T47D (cell line): Measurements from ENCODE around the gene PEX26.
"Not testable (repeated sequence)": the region's sequence is repeated elsewhere in the genome, so short reads cannot be mapped to it uniquely, and the experiment has no call there.

Experiments
- DNase-seq, 2 experiments: peaks; one replicate each; pipeline versions ENCODE4 v3.0.0 to v3.0.0-alpha.2; 2011 to 2012; ENCODE audit warnings: low read depth in 1 of 2, low spot score in 1 of 2
- JUND ChIP-seq: IDR thresholded peaks from 2 replicates; pipeline ENCODE4 v1.6.1; 2012; ENCODE audit warnings: low read depth
- in situ Hi-C: cut with HindIII; loops from 2 replicates; pipeline ENCODE4 v1.10.0; 2016; ENCODE audit warnings: low sequenced_read_pairs, low pct_unique_long_range_greater_than_20kb

Gene PEX26

DNA sequence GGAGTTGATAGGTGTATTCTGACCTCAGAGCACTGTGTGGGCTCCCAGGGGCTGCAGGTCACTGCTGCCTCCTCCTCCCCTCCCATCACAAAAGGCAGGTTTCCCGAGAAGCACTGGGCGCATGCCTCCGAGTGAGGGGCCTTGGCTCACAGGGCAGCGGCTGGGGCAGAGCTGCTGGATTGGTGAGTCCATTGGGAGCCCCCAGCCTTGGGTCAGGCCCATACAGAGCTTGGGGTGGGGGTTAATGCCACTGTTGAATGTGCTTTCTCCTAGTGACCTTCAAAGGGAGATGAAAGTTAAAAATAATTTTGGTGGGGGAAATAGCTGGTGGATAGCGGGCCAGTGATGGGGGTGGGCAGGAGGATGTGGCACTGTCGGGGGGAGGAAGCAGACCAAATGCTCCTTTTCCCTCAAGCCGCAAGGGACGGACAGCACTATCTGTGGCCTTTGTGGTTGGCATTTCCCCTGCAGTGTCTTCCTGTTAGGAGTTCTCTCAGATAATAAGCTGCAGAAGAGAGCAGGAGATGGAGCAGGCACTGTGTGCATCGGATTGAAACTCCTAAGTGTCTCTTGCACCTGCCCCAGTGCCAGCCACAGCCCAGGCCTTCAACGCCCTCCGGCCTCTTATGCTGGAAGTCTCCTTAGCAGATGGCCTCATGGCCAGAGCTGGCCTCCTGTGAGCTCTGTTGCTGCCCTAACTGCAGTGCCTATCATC, 36.0 kb downstream of the PEX26 start:
- no peak for DNase-seq
- in situ Hi-C loops, result no loop called here
- TF ChIP-seq JUND, result no peak

DNA sequence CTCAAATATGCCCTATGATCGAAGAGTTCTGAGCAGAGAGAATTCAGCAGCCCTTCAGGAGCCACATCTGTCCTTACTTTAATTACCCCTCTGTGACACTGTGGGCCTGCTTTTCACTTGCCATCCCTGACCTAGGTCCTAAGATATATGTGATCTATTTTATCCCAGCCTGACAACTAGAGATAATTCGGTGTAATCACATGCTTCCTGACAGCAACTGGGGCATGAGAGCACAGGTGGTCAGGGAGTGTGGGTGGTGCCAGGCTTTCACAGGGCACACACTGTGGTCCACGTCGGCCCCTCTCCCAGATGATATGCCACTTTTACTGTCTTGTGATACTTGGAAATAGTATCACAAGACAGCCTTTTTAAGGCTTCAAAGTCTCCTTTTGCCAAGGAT, 36.7 kb downstream of the PEX26 start:
- TF ChIP-seq JUND, result no peak
- DNase-seq, result no peak
- in situ Hi-C loops, result no loop called here

DNA sequence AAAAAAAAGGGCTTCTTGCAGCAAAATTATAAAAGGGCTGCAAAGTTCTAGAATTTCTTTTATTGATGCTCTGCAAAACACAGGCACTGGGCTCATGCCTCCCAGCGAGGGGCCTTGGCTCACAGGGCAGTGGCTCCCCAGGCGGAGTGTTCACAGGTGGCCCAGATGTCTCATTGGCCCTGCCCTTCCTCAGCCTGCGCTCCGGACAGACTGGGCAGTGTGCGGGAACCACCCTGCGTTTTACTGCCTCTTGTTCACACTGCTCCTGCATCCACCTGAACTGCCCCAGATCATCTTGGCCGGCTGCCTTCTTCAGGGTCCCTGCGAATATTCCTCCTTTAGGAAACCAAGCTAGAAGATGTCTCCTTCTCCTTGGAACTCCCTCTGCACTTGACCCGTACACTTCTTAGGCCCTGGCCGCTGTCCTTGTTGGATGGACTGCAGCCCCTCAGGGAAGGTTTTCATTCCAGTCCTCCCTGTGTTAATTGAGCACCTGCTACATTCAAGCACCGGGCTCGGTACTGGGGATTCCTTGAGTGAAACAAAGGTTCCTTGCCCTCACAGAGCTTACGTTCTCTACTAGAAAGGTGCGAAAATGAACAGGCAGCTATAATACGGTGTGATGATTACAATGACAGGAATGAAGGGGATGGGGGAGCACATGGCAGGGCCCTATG, 37.3 kb downstream of the PEX26 start:
- in situ Hi-C loops, result no loop called here
- no peak for DNase-seq
- TF ChIP-seq JUND, result no peak

DNA sequence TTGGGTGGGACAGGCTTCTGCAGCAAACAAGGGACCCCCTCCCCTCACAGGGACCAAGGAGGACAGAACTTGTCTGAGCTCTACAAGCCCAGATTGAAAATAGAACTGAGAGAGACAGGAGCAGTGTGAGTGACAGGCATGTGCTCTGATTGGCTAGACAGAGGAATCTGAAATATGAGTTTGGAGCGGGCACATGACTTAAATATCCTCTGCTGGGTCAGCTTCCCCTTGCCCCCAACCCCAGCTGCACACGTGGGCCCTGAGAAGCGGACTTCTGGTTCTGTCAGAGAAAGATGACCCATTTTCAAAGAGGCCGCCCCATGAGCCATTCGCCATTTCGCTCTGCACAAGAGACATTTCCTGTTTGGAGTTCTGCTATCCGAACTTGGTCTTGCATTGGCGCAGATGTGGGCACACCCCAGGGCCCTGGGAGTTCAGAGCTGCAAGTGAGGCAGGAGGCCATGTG, 38.1 kb downstream of the PEX26 start:
- TF ChIP-seq JUND, result no peak
- DNase-seq, result no peak
- in situ Hi-C loops, result no loop called here

DNA sequence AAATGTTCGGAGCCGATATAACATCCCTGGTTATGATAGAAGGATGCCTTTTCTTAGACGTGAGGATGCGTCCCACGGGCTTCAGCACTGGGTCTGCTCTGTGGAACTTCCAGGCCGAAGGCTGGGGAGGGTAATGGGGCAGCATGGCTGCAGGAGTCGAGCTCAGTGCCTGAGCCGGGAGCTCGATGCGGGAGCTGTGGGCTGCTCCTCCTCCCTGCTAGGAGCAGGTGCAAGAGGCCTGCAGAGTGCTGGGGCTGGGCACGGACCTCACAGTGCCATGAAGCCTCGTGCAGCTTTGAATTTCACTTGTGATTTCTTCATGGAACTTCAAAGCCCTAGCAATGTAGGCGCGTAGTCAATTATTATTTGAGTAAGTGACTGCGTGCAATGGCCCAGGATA, 38.8 kb downstream of the PEX26 start:
- in situ Hi-C loops, result no loop called here
- no peak for TF ChIP-seq JUND
- DNase-seq, result no peak

DNA sequence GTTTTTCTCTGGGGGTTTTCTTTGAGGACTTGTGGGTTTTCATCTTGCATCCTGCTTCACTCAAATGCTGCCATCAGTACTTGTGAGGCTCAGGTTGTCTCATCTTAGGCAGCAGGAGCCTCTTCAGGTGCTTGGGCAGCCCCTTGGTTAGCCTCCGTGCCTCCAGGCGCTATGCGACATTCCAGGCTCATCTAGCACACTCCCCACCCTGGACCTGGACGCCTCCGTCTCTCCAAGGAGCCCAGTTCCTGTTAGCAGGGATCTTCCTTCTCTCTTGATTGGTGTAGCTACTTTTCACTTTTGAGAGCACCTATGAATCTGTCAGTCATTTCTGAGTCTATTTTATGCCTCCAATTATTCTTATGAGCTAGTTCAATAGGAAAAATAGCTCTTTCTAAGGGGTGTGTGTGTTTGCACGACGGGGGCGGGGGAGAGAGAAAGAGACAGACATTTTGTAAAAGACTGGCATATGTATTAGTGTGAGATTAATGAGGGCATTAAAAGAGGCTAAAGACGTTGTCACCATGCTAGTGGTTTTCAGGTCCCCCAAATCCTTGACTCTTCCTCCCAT, 40.6 kb downstream of the PEX26 start:
- no peak for DNase-seq
- in situ Hi-C loops, result no loop called here
- TF ChIP-seq JUND, result no peak

DNA sequence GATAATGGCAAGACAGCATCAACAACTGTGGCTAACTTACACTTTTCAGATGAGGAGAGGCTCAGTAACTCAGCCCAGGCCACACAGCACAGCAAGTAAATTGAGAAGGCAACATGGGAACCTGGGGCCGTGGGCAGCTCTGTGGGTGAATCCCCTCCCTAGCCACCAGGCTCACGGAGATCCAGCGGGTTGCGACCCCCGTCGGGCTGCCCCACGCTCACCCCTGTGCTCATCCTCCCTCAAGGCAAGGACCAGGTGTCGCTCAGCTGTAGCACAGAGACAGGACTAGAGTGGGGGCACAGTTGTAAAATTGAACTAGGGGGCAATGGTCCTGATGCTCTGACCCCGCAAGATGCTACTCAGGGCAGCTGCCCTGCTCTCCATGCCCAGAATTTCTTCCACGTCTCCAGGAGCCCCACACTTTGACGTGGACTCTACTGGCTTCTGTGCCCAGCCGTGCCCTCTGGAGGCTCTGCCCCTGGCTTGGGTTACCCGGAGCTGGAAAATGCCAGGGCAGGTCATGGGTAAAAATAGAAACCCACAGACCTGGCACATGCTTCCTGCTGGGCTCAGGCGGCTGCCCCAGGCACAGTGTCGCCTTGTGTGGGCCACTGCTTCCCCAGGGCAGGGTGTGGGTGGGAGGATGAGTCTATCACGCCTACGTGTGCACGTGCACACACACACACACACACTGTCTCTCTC, 41.8 kb downstream of the PEX26 start:
- DNase-seq, result peak in 1 of 2 experiments; percentile 61
- in situ Hi-C loops, result no loop called here
- TF ChIP-seq JUND, result no peak

DNA sequence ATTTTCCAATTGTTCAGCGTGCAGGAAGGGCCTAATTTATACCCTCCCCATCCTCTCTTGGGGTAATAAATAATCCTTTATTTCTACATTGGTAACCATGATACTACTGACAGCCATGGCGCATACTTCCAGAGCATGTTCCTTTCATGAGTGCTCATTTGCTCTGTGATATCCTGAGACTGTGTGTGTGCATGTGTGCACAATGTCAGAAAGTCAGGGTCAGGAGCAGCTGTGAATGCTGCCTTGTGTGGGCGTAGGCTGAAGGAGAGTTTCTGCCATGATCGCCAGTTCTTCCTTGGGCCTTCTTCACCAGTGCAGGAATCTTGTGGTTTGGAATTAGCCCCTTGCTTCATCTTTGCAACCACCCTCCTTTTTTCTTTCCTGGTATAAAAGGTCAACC, 43.1 kb downstream of the PEX26 start:
- in situ Hi-C loops, result no loop called here
- TF ChIP-seq JUND, result no peak
- DNase-seq, result no peak

DNA sequence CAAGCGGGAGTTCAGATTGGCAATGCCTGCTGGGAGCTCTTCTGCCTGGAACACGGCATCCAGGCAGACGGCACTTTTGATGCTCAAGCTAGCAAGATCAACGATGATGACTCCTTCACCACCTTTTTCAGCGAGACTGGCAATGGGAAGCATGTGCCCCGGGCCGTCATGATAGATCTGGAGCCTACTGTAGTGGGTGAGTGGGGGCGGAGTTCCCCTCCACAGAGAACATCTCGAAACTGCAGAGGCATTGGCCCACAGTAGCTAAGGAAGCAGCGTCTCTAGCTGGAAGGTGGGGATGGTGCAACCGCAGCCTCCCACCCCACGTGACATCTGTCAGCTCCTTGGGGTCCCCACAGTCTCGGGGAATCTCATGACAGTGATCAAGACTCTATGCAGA, 43.7 kb downstream of the PEX26 start:
- no peak for TF ChIP-seq JUND
- DNase-seq, result no peak
- in situ Hi-C loops, result no loop called here

DNA sequence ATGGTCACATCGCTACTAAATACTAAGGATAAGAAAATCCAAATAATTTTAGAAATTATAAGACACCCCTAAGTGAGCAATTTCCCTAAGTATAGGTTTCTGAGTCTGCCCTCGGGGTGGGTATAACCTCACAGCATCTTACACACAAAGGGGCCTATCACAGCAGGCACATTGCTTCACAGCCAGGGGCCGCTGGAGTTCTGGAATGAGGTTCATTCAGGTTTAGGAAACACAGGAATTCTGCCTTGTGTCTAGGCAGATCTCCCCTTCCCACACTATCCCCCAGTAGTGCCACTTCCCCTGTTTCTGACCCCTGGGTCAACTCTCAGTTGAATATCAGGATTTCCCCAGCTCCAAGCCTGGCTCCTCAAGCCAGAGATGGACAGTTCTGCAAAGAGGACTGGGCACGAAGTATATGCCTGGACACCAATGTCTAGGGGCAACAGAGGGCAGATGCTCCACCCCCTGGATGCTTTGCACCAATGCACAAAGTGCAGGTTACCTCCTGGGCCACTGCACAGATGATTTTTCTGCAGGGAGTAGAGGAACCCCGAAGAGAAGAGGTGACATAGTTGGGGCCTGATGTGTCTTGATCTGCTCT, 44.3 kb downstream of the PEX26 start:
- no peak for TF ChIP-seq JUND
- in situ Hi-C loops, result no loop called here
- DNase-seq, result no peak

DNA sequence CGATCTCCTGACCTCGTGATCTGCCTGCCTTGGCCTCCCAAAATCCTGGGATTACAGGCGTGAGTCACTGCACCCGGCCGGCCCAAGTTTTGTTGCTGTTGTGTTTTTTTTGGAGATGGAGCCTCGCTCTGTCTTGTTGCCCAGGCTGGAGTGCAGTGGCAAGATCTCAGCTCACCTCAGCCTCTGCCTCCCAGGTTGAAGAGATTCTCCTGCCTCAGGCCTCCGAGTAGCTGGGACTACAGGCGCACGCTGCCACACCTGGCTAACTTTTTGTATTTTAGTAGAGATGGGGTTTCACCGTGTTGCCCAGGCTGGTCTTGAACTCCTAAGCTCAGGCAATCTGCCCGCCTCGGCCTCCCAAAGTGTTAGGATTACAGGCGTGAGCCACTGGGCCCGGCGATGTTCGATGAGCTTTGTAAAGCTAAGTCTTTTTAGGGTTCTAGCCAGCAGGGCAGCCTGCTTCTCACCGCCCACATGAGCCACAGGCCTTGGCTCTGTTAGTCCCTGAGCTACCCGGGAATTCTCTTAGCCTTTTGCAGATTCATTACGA, 45.8 kb downstream of the PEX26 start:
- DNase-seq, result not testable (repeated sequence)

DNA sequence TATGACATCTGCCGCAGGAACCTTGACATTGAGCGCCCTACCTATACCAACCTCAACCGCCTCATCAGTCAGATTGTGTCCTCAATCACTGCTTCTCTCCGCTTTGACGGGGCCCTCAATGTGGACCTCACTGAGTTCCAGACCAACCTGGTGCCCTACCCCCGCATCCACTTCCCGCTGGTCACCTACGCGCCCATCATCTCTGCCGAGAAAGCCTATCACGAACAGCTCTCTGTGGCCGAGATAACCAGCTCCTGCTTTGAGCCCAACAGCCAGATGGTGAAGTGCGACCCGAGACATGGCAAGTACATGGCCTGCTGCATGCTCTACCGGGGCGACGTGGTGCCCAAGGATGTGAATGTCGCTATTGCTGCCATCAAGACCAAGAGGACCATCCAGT, 48.8 kb downstream of the PEX26 start:
- in situ Hi-C loops, result no loop called here
- DNase-seq, result no peak
- no peak for TF ChIP-seq JUND

More for the DNA sequence above, 45.8 kb downstream of the PEX26 start:
- in situ Hi-C loops, result not testable (repeated sequence)
